Uterus (tissue), 4 donors: ENCODE results near the gene PSMB7. TPM values are rescaled to one million over a fixed set of nuclear protein-coding genes. Genes with fewer than 3 reads are reported as not detected.

Experiments used
- DNase-seq, 2 donors: peaks; one replicate each; pipeline ENCODE4 v3.0.0-alpha.2; 2019 to 2020
- H3K27ac ChIP-seq, 2 donors: fragments of 200-600 bp; sonication (generic); 1 replicate in 1 of 2; 2 replicates in 1 of 2; pipeline ENCODE4 v1.5.1; 2016 to 2018
- H3K27me3 ChIP-seq, 2 donors: fragments of 200-600 bp; sonication (generic); one replicate each; pipeline ENCODE4 v1.5.1; 2018 to 2019; ENCODE audit warnings: control low read depth in 1 of 2
- H3K36me3 ChIP-seq, 2 donors: fragments of 200-600 bp; sonication (generic); one replicate each; pipeline ENCODE4 v1.5.1; 2019; ENCODE audit warnings: control low read depth in 1 of 2
- H3K4me1 ChIP-seq, 2 donors: fragments of 200-600 bp; sonication (generic); one replicate each; pipeline ENCODE4 v1.5.1; 2018 to 2019; ENCODE audit warnings: control low read depth in 1 of 2
- H3K4me3 ChIP-seq, 2 donors: fragments of 200-600 bp; sonication (generic); 1 replicate in 1 of 2; 2 replicates in 1 of 2; pipeline ENCODE4 v1.5.1; 2018 to 2019; ENCODE audit warnings: mild to moderate bottlenecking in 1 of 2
- H3K9me3 ChIP-seq, 2 donors: fragments of 200-600 bp; sonication (generic); one replicate each; pipeline ENCODE4 v1.5.1; 2019; ENCODE audit warnings: control low read depth in 1 of 2
- CTCF ChIP-seq, 4 experiments: fragments of 200-600 bp in 2 of 4; fragments of 450-650 bp in 2 of 4; sonication (generic) in 2 of 4; IDR thresholded peaks; one replicate each; pipeline ENCODE4 v1.5.1; 2016 to 2019; ENCODE audit warnings: antibody characterized with exemption in 4 of 4, mild to moderate bottlenecking in 2 of 4, moderate library complexity in 1 of 4
- POLR2A ChIP-seq, 2 donors: fragments of 450-650 bp; IDR thresholded peaks; one replicate each; pipeline ENCODE4 v1.6.1; 2016; ENCODE audit warnings: antibody characterized with exemption in 2 of 2, mild to moderate bottlenecking in 1 of 2, moderate library complexity in 1 of 2
- intact Hi-C: fragments of 100-400 bp; cut with DNase I; formaldehyde crosslinking; loops from one replicate; pipeline ENCODE4 v1.15.1; 2023; ENCODE audit warnings: low total_unique reads
- total RNA-seq, 4 donors: library from RNA; depleted of rRNA in 3 of 4; stranded (reverse); fragments of >200 nt in 3 of 4; gene quantifications; one replicate each; pipeline versions ENCODE4 v1.1.0 to v1.2.4, GENCODE V29; 2014 to 2023
- donor health status: DM: yes; HTN: yes; CAD: no.

The PSMB7 gene
- total RNA-seq, 4 donors from 2014 or later: 86.1 to 292 (median 94.7) TPM

GRCh38 chr9:124341455-124342170 lies 73.6 kb downstream of the PSMB7 start:
- no peak for DNase-seq
- no peak overlapping the region for H3K27ac ChIP-seq
- H3K4me3 ChIP-seq: no peak overlapping the region
- H3K36me3 ChIP-seq: no peaks in the 10 kb centered on the region
- intact Hi-C loops: no loop called here
- no peaks in the 10 kb centered on the region for H3K9me3 ChIP-seq
- TF ChIP-seq CTCF (IDR thresholded peaks at IDR 0.05) (no peak), POLR2A (IDR thresholded peaks at IDR 0.05) (no peak)
- no peaks in the 10 kb centered on the region for H3K27me3 ChIP-seq
- peaks cover 0 to 6% of the 10 kb centered on the region in 2 donors for H3K4me1 ChIP-seq

GRCh38 chr9:124340219-124341069 lies 74.8 kb downstream of the PSMB7 start:
- no peak for DNase-seq
- TF ChIP-seq CTCF (IDR thresholded peaks at IDR 0.05): no peak
- TF ChIP-seq POLR2A (IDR thresholded peaks at IDR 0.05): no peak
- Histone ChIP-seq H3K9me3 (no peaks in the 10 kb centered on the region), H3K4me3 (no peak overlapping the region), H3K27ac (no peak overlapping the region), H3K27me3 (no peaks in the 10 kb centered on the region), H3K4me1 (peaks cover 0 to 6% of the 10 kb centered on the region in 2 donors), H3K36me3 (no peaks in the 10 kb centered on the region)
- intact Hi-C loops: no loop called here

- Histone ChIP-seq H3K9me3 (no peaks in the 10 kb centered on the region), H3K27me3 (no peaks in the 10 kb centered on the region), H3K36me3 (no peaks in the 10 kb centered on the region), H3K27ac (no peak overlapping the region), H3K4me3 (no peak overlapping the region), H3K4me1 (peaks cover 0 to 6% of the 10 kb centered on the region in 2 donors)
- intact Hi-C loops: no loop called here
- TF ChIP-seq POLR2A (IDR thresholded peaks at IDR 0.05) (no peak), CTCF (IDR thresholded peaks at IDR 0.05) (no peak)
- DNase-seq: no peak
Measured at GRCh38 chr9:124339603-124340146, 75.6 kb downstream of the PSMB7 start.

GRCh38 chr9:124337562-124337961 lies 77.7 kb downstream of the PSMB7 start:
- no peaks in the 10 kb centered on the region for H3K4me1 ChIP-seq
- no peaks in the 10 kb centered on the region for H3K36me3 ChIP-seq
- H3K4me3 ChIP-seq: no peak overlapping the region
- intact Hi-C loops: no loop called here
- DNase-seq: no peak
- H3K27me3 ChIP-seq: no peaks in the 10 kb centered on the region
- H3K9me3 ChIP-seq: no peaks in the 10 kb centered on the region
- H3K27ac ChIP-seq: no peak overlapping the region
- no peak for TF ChIP-seq POLR2A (IDR thresholded peaks at IDR 0.05)
- TF ChIP-seq CTCF (IDR thresholded peaks at IDR 0.05): no peak

GRCh38 chr9:124335320-124335707 lies 79.9 kb downstream of the PSMB7 start:
- Histone ChIP-seq H3K27me3 (no peaks in the 10 kb centered on the region), H3K4me1 (no peaks in the 10 kb centered on the region), H3K36me3 (no peaks in the 10 kb centered on the region), H3K4me3 (no peak overlapping the region), H3K9me3 (no peaks in the 10 kb centered on the region), H3K27ac (no peak overlapping the region)
- intact Hi-C loops: no loop called here
- no peak for TF ChIP-seq CTCF (IDR thresholded peaks at IDR 0.05)
- no peak for TF ChIP-seq POLR2A (IDR thresholded peaks at IDR 0.05)
- DNase-seq: no peak
